ENCODE measurements around the gene PLXNA4.

Gene PLXNA4

GRCh38 chr7:132254455-132254854 lies 321.8 kb downstream of the PLXNA4 start:
- DNase-seq: no peak

GRCh38 chr7:132252793-132253100 lies 323.5 kb downstream of the PLXNA4 start:
- DNase-seq: no peak

GRCh38 chr7:132251327-132251659 lies 325.0 kb downstream of the PLXNA4 start:
- DNase-seq: no peak

- no peak for DNase-seq
These were observed 325.6 kb downstream of the PLXNA4 start for GRCh38 chr7:132250480-132251326.

- no peak for DNase-seq
These were observed 326.9 kb downstream of the PLXNA4 start for GRCh38 chr7:132249256-132249971.

- DNase-seq: no peak
These were observed 327.4 kb downstream of the PLXNA4 start for GRCh38 chr7:132248841-132249240.

GRCh38 chr7:132247995-132248618 lies 328.2 kb downstream of the PLXNA4 start:
- no peak for DNase-seq

- no peak for DNase-seq
These were observed 329.7 kb downstream of the PLXNA4 start for GRCh38 chr7:132246591-132246990.

GRCh38 chr7:132245539-132245938 lies 330.7 kb downstream of the PLXNA4 start:
- DNase-seq: no peak

- DNase-seq: no peak
These were observed 331.3 kb downstream of the PLXNA4 start for GRCh38 chr7:132244903-132245480.

- DNase-seq: no peak
These were observed 332.8 kb downstream of the PLXNA4 start for GRCh38 chr7:132243463-132243862.

GRCh38 chr7:132243051-132243450 lies 333.2 kb downstream of the PLXNA4 start:
- no peak for DNase-seq

GRCh38 chr7:132242192-132242812 lies 334.0 kb downstream of the PLXNA4 start:
- no peak for DNase-seq

- no peak for DNase-seq
These were observed 335.3 kb downstream of the PLXNA4 start for GRCh38 chr7:132240821-132241422.

- DNase-seq: no peak
These were observed 336.0 kb downstream of the PLXNA4 start for GRCh38 chr7:132240262-132240661.

GRCh38 chr7:132239422-132239994 lies 336.8 kb downstream of the PLXNA4 start:
- DNase-seq: no peak

GRCh38 chr7:132234711-132235110 lies 341.6 kb downstream of the PLXNA4 start:
- DNase-seq: no peak

- DNase-seq: no peak
These were observed 343.9 kb downstream of the PLXNA4 start for GRCh38 chr7:132232406-132232805.

- no peak for DNase-seq
These were observed 345.8 kb downstream of the PLXNA4 start for GRCh38 chr7:132230462-132230861.

GRCh38 chr7:132228240-132228639 lies 348.0 kb downstream of the PLXNA4 start:
- DNase-seq: no peak

- no peak for DNase-seq
These were observed 349.3 kb downstream of the PLXNA4 start for GRCh38 chr7:132226957-132227290.
